Suprapubic skin (tissue), 4 donors: Measurements from ENCODE around the gene RXRA.

Experiments
- POLR2A ChIP-seq, 2 donors: fragments of 450-650 bp; IDR thresholded peaks; one replicate each; pipeline ENCODE4 v1.6.1; 2017; ENCODE audit warnings: antibody characterized with exemption in 2 of 2, mild to moderate bottlenecking in 2 of 2, moderate library complexity in 2 of 2
- POLR2AphosphoS5 ChIP-seq, 3 donors: sonication (generic); formaldehyde crosslinking; IDR thresholded peaks; one replicate each; pipeline ENCODE4 v1.6.1; 2017; ENCODE audit warnings: antibody characterized with exemption in 3 of 3
- TF ChIP-seq, protein P1 (sequence below), 2 donors: fragments of 200-600 bp in 1 of 2; fragments of 450-650 bp in 1 of 2; sonication (generic) in 1 of 2; IDR thresholded peaks; one replicate each; pipeline ENCODE4 v1.5.1; 2016 to 2019; ENCODE audit warnings: antibody characterized with exemption in 2 of 2, mild to moderate bottlenecking in 1 of 2, moderate library complexity in 1 of 2

DNA sequence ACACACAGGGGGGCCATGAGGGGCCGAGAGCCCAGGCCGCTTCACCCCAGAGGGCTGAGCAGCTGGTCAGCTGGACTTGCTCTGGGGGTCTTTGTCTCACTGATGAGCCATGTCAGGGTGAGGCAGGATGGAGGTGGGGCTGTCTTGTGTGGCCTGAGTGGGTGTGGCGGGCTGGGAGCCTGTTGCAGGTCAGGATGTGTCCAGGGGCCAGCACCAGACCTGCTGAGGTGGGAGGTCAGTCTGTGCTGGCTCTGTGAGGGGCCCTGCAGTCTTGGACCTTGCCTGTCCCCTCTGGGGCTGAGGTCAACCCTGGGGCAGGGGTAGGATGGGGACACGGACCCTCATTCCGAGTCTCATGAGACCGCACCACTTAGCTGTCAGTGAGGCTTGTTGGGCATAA lies 56.9 kb downstream of the RXRA start:
- TF ChIP-seq, protein P1, sequence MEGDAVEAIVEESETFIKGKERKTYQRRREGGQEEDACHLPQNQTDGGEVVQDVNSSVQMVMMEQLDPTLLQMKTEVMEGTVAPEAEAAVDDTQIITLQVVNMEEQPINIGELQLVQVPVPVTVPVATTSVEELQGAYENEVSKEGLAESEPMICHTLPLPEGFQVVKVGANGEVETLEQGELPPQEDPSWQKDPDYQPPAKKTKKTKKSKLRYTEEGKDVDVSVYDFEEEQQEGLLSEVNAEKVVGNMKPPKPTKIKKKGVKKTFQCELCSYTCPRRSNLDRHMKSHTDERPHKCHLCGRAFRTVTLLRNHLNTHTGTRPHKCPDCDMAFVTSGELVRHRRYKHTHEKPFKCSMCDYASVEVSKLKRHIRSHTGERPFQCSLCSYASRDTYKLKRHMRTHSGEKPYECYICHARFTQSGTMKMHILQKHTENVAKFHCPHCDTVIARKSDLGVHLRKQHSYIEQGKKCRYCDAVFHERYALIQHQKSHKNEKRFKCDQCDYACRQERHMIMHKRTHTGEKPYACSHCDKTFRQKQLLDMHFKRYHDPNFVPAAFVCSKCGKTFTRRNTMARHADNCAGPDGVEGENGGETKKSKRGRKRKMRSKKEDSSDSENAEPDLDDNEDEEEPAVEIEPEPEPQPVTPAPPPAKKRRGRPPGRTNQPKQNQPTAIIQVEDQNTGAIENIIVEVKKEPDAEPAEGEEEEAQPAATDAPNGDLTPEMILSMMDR (IDR thresholded peaks at IDR 0.05), result no peak
- no peak for TF ChIP-seq POLR2A (IDR thresholded peaks at IDR 0.05)
- TF ChIP-seq POLR2AphosphoS5 (IDR thresholded peaks at IDR 0.05), result no peak
